ENCODE results near the gene TMEM181. TPM values are rescaled to one million over a fixed set of nuclear protein-coding genes. Genes with fewer than 3 reads are reported as not detected.

Gene TMEM181
- total and polyA plus RNA-seq, 2 of the 13 experiments (the other 11 are each of a cell fraction or from before 2014, with no cell fraction given) = 59.1 to 108 TPM

DNA sequence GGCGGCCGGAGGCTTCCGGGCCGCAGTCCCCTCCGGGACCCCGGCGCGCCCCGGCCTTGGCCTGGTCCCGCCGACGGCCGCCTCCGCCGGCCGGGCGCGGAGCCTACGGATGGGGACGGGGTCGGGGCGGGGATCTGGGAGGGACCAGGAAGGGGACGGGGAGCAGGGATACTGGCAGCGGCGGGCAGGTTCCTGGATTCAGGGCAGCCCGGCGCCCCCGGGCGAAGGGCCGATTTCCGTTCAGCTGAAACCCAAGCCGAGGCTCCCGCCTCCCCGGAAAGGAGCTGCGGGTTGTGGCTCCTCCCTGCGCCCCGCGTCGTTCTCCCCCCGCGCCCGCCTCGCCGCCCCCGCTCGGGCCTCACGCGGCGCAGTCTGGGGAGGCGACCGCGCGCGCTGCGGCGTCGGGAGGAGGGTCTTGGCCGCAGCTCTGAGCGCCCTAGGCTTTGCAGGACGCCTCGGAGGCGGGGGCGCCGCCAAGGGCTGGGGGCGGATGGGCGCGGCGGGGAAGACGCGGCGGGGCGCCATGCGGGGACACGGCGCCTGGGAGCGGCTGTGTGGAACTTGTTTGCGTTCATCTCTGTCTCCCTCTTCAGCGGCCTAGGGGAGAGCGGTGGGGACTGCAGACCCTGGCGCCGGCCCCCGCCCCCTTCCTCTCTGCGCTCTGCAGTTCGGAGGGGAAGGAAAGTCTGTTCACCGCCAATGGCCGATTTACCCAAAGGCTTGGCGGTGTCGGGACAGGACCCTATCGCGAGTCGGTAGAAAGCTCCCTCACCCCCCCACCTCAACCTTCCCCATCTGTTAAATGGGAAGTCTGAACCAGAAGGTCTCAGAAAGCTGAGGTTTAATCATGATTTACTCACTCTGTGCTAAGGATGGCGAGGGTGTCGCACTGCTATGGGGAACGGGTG lies 22.7 kb upstream of the TMEM181 start (continued):
- TF ChIP-seq, protein P1, sequence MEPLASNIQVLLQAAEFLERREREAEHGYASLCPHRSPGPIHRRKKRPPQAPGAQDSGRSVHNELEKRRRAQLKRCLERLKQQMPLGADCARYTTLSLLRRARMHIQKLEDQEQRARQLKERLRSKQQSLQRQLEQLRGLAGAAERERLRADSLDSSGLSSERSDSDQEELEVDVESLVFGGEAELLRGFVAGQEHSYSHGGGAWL (CRISPR knock-in tag; IDR thresholded peaks at IDR 0.05) = peak; percentile 55; the same call in 1 of the 2 replicates
- TF ChIP-seq ZNF317 (CRISPR knock-in tag; IDR thresholded peaks at IDR 0.05) (0 out of 2 replicates have a peak, but pooled peaks have one; percentile 6), ISX (CRISPR knock-in tag; conservative IDR thresholded peaks at IDR 0.05) (0 out of 2 replicates have a peak, but pooled peaks have one; percentile 48), FOXK1 (CRISPR knock-in tag; IDR thresholded peaks at IDR 0.05; ENCODE audit: borderline replicate concordance, low read depth) (no peak; the same call in 1 of the 2 replicates), FOXK2 (IDR thresholded peaks at IDR 0.05) (no peak), KAT8 (CRISPR knock-in tag; IDR thresholded peaks at IDR 0.05) (peak; percentile 32; the same call in 1 of the 2 replicates), POLR2AphosphoS5 (IDR thresholded peaks at IDR 0.05; ENCODE audit: low read depth, low read length) (0 out of 2 replicates have a peak, but pooled peaks have one; percentile 31), IKZF4 (CRISPR knock-in tag; IDR thresholded peaks at IDR 0.05; ENCODE audit: borderline replicate concordance, low read depth, not compliant biosample characterization) (no peak), NR2F1 (CRISPR knock-in tag; IDR thresholded peaks at IDR 0.05) (no peak), ETV6 (CRISPR knock-in tag; conservative IDR thresholded peaks at IDR 0.05) (no peak), NRL (CRISPR knock-in tag; IDR thresholded peaks at IDR 0.05; ENCODE audit: borderline replicate concordance) (no peak), ZSCAN12 (CRISPR knock-in tag; IDR thresholded peaks at IDR 0.05) (0 out of 2 replicates have a peak, but pooled peaks have one; percentile 64), RAD21 (CRISPR knock-in tag; IDR thresholded peaks at IDR 0.05) (peak; percentile 37; the same call in 1 of the 2 replicates), ZNF607 (CRISPR knock-in tag; IDR thresholded peaks at IDR 0.05; ENCODE audit: borderline replicate concordance) (peak; percentile 71; the same call in 1 of the 2 replicates), HNRNPLL (IDR thresholded peaks at IDR 0.05; ENCODE audit: low read depth, low read length, poor library complexity, severe bottlenecking) (peak; percentile 22), ARNT2 (CRISPR knock-in tag; IDR thresholded peaks at IDR 0.05; ENCODE audit: low read depth) (0 out of 2 replicates have a peak, but pooled peaks have one; percentile 68), HNRNPUL1 (IDR thresholded peaks at IDR 0.05; ENCODE audit: low read depth, low read length) (no peak), ZNF337 (CRISPR knock-in tag; IDR thresholded peaks at IDR 0.05; ENCODE audit: borderline replicate concordance, low read depth) (no peak), ZEB1 (IDR thresholded peaks at IDR 0.05; ENCODE audit: insufficient replicate concordance, low read depth) (no peak)
- TF ChIP-seq, protein P2, sequence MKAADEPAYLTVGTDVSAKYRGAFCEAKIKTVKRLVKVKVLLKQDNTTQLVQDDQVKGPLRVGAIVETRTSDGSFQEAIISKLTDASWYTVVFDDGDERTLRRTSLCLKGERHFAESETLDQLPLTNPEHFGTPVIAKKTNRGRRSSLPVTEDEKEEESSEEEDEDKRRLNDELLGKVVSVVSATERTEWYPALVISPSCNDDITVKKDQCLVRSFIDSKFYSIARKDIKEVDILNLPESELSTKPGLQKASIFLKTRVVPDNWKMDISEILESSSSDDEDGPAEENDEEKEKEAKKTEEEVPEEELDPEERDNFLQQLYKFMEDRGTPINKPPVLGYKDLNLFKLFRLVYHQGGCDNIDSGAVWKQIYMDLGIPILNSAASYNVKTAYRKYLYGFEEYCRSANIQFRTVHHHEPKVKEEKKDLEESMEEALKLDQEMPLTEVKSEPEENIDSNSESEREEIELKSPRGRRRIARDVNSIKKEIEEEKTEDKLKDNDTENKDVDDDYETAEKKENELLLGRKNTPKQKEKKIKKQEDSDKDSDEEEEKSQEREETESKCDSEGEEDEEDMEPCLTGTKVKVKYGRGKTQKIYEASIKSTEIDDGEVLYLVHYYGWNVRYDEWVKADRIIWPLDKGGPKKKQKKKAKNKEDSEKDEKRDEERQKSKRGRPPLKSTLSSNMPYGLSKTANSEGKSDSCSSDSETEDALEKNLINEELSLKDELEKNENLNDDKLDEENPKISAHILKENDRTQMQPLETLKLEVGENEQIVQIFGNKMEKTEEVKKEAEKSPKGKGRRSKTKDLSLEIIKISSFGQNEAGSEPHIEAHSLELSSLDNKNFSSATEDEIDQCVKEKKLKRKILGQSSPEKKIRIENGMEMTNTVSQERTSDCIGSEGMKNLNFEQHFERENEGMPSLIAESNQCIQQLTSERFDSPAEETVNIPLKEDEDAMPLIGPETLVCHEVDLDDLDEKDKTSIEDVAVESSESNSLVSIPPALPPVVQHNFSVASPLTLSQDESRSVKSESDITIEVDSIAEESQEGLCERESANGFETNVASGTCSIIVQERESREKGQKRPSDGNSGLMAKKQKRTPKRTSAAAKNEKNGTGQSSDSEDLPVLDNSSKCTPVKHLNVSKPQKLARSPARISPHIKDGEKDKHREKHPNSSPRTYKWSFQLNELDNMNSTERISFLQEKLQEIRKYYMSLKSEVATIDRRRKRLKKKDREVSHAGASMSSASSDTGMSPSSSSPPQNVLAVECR (CRISPR knock-in tag; IDR thresholded peaks at IDR 0.05; ENCODE audit: borderline replicate concordance) = peak; percentile 36; the same call in 1 of the 2 replicates
- TF ChIP-seq, protein P3, sequence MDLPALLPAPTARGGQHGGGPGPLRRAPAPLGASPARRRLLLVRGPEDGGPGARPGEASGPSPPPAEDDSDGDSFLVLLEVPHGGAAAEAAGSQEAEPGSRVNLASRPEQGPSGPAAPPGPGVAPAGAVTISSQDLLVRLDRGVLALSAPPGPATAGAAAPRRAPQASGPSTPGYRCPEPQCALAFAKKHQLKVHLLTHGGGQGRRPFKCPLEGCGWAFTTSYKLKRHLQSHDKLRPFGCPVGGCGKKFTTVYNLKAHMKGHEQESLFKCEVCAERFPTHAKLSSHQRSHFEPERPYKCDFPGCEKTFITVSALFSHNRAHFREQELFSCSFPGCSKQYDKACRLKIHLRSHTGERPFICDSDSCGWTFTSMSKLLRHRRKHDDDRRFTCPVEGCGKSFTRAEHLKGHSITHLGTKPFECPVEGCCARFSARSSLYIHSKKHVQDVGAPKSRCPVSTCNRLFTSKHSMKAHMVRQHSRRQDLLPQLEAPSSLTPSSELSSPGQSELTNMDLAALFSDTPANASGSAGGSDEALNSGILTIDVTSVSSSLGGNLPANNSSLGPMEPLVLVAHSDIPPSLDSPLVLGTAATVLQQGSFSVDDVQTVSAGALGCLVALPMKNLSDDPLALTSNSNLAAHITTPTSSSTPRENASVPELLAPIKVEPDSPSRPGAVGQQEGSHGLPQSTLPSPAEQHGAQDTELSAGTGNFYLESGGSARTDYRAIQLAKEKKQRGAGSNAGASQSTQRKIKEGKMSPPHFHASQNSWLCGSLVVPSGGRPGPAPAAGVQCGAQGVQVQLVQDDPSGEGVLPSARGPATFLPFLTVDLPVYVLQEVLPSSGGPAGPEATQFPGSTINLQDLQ (CRISPR knock-in tag; IDR thresholded peaks at IDR 0.05) = peak; percentile 80; the same call in 1 of the 2 replicates

Data from HepG2 (cell line).